WTC11 (cell line): ENCODE measurements around the gene DNAJC7.

Experiments
- ATF2 ChIP-seq: sonication (generic); formaldehyde crosslinking; IDR thresholded peaks from 2 replicates; pipeline ENCODE4 v1.8.1; 2022; ENCODE audit warnings: low read depth, missing genetic modification reagents, borderline replicate concordance
- CTCF ChIP-seq: fragments of 200-600 bp; IDR thresholded peaks from 2 replicates; pipeline ENCODE4 v1.8.0; 2022; ENCODE audit warnings: antibody characterized with exemption
- FOXP4 ChIP-seq: sonication (generic); formaldehyde crosslinking; IDR thresholded peaks from 2 replicates; pipeline ENCODE4 v1.8.0; 2022; ENCODE audit warnings: mild to moderate bottlenecking, missing genetic modification reagents
- JAZF1 ChIP-seq: fragments of 250-450 bp; sonication (Bioruptor Pico); IDR thresholded peaks from 2 replicates; pipeline ENCODE4 v1.9.0; 2021; ENCODE audit warnings: moderate library complexity, mild to moderate bottlenecking, inconsistent platforms
- RORB ChIP-seq: fragments of 250-450 bp; sonication (Bioruptor Pico); IDR thresholded peaks from 2 replicates; pipeline ENCODE4 v1.9.0; 2021; ENCODE audit warnings: mild to moderate bottlenecking

- TF ChIP-seq JAZF1 (CRISPR knock-in tag) (no peak), CTCF (no peak; the same call in none of the 2 replicates), ATF2 (CRISPR knock-in tag) (no peak), RORB (no peak), FOXP4 (no peak)
Observed at GRCh38 chr17:42025191-42025579, 7.9 kb upstream of the DNAJC7 start.
